ENCODE results near the gene IQUB. TPM values are rescaled to one million over a fixed set of nuclear protein-coding genes. Genes with fewer than 3 reads are reported as not detected.

The IQUB gene
- total RNA-seq (1 to 10 TPM in 1 of 2 donors, under 1 TPM in 1; 0.87 to 1.3 TPM), polyA plus RNA-seq (ENCODE audit: insufficient read length in 6 of 6) (1 to 10 TPM; 1.3 to 3.8 (median 3.0) TPM)
- long read RNA-seq, donor 1: 0 reads
- long read RNA-seq, donor 2: 0 reads
- long read RNA-seq, donor 3: 0 reads
- long read RNA-seq, donor 4: 0 reads
- long read RNA-seq, donor 5: 0 reads
- long read RNA-seq, donor 6: 0 reads
- long read RNA-seq, donor 7: 0 reads
- long read RNA-seq, donor 8: 0 reads
- long read RNA-seq, donor 9: 0 reads
- long read RNA-seq, donor 10, partial matches to known transcripts: 1 of 1 reads
- long read RNA-seq, donor 10, other reads (novel, unspliced or antisense): 0 of 1 reads
- long read RNA-seq, donor 11: 0 reads
- long read RNA-seq, donor 12: 0 reads

DNA sequence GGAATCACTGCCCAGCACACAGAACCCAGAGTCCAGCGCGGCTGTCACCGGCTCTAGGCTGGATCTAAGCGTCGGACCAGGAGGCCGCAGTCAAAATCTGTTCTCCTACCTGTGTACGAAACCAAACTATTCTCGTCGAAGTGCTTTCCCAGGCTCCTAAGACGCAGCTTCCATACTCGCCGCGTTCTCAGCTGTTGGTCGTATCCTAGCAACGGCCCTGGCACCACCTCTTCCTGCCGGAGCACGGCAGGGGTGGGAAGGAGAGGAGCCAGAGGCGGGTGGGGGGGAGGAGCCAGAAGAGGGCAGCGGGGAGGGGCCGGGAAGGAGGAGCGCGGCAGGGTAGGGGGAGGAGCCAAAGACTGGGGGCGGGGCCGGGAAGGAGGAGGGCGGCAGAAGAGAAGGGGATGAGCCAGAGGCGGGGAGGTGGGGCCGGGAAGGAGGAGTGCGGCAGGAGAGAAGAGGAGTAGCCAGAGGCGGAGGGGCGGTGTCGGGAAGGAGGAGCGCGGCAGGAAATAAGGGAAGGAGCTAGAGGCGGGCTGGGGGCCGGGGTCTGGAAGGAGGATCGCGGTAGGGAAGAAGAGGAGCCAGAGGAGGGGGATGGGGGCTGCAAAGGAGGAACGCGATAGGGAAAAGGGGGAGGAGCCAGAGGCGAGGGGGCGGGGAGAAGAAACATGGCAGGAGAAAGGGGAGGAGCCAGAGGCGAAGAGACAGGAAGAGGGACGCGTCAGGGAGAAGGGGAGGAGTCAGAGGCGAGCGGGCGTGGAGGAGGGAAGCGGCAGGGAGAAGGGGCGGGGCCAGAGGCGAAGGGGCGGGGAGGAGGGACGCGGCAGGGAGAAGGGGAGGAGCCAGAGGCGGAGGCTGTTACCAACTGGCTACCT, at the start of gene IQUB:
TSS of gene IQUB (minus strand) at position 213 of the 878 bp plus-strand sequence. CDS start 22,255 bp downstream, outside the sequence.
- peaks cover 0 to 33% of the 10 kb centered on the region in 2 donors for H3K4me1 ChIP-seq
- ATAC-seq: peak; percentile 95
- peak; percentile 94 to 99 (median 98) for DNase-seq
- TF ChIP-seq, protein P1, sequence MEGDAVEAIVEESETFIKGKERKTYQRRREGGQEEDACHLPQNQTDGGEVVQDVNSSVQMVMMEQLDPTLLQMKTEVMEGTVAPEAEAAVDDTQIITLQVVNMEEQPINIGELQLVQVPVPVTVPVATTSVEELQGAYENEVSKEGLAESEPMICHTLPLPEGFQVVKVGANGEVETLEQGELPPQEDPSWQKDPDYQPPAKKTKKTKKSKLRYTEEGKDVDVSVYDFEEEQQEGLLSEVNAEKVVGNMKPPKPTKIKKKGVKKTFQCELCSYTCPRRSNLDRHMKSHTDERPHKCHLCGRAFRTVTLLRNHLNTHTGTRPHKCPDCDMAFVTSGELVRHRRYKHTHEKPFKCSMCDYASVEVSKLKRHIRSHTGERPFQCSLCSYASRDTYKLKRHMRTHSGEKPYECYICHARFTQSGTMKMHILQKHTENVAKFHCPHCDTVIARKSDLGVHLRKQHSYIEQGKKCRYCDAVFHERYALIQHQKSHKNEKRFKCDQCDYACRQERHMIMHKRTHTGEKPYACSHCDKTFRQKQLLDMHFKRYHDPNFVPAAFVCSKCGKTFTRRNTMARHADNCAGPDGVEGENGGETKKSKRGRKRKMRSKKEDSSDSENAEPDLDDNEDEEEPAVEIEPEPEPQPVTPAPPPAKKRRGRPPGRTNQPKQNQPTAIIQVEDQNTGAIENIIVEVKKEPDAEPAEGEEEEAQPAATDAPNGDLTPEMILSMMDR (IDR thresholded peaks at IDR 0.05): no peak
- peak within 1 kb of the TSS; percentile 43 to 54 for H3K4me3 ChIP-seq
- H3K27me3 ChIP-seq: peaks cover 0 to 48% of the 10 kb centered on the region in 2 donors
- H3K27ac ChIP-seq: peak within 1 kb of the TSS; percentile 78
- H3K9me3 ChIP-seq: no peaks in the 10 kb centered on the region
- no peaks in the 10 kb centered on the region for H3K36me3 ChIP-seq
- intact Hi-C loops (cut with DNase I): no loop called here

DNA sequence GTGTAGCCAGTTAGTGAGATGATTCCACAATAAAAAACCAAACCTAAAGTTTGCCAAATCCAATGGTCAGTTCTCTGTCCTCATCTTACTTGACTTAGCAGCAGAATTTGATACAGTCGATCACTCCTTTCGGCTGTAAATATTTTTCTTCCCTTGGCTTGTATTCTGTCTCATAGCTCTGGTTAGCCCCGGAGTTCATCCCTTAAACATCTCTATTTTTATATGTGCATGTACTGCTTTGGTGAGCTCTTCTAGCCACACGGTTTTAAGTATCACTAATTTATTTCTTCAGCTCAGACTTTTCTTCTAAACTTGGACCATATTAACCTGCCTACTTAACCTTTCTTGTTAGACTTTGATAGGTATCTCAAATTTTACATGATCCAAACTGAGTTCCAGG, 49.4 kb upstream of the IQUB start:
- no peaks in the 10 kb centered on the region for H3K9me3 ChIP-seq
- TF ChIP-seq, protein P1 (IDR thresholded peaks at IDR 0.05): no peak
- no peak overlapping the region for H3K27ac ChIP-seq
- ATAC-seq (no peak), DNase-seq (no peak)
- H3K4me3 ChIP-seq: no peak overlapping the region
- peaks cover 0 to 5% of the 10 kb centered on the region in 2 donors for H3K27me3 ChIP-seq
- H3K36me3 ChIP-seq: no peaks in the 10 kb centered on the region
- intact Hi-C loops (cut with DNase I): no loop called here
- H3K4me1 ChIP-seq: no peaks in the 10 kb centered on the region

GRCh38 chr7:123581162-123581459, 46.7 kb upstream of the IQUB start:
- no peak for ATAC-seq

GRCh38 chr7:123580406-123581161, 46.2 kb upstream of the IQUB start:
- H3K4me1 ChIP-seq: no peaks in the 10 kb centered on the region
- H3K36me3 ChIP-seq: no peaks in the 10 kb centered on the region
- intact Hi-C loops (cut with DNase I): no loop called here
- DNase-seq (peak in 1 of 4 donors; percentile 28), ATAC-seq (peak; percentile 86)
- no peak overlapping the region for H3K27ac ChIP-seq
- no peak overlapping the region for H3K4me3 ChIP-seq
- no peaks in the 10 kb centered on the region for H3K9me3 ChIP-seq
- peaks cover 0 to 5% of the 10 kb centered on the region in 2 donors for H3K27me3 ChIP-seq
- TF ChIP-seq, protein P1 (IDR thresholded peaks at IDR 0.05): peak in 1 of 2 donors; percentile 54

More at GRCh38 chr7:123581162-123581459, 46.7 kb upstream of the IQUB start:
- Histone ChIP-seq H3K36me3 (no peaks in the 10 kb centered on the region), H3K27me3 (peaks cover 0 to 5% of the 10 kb centered on the region in 2 donors), H3K4me1 (no peaks in the 10 kb centered on the region), H3K9me3 (no peaks in the 10 kb centered on the region), H3K27ac (no peak overlapping the region), H3K4me3 (no peak overlapping the region)
- TF ChIP-seq, protein P1 (IDR thresholded peaks at IDR 0.05): no peak
- intact Hi-C loops (cut with DNase I): no loop called here
- no peak for DNase-seq

All from left lung (tissue), 14 donors.